HG02571 (cell line): ENCODE measurements around the gene PTPRF.

Experiments used
- ATAC-seq: cut with Tn5 transposase; IDR thresholded peaks from one replicate; pipeline ENCODE4 v1.9.1; 2021; ENCODE audit warnings: mild to moderate bottlenecking, moderate library complexity; ENCODE audit not compliant: unreplicated experiment

The PTPRF gene

DNA sequence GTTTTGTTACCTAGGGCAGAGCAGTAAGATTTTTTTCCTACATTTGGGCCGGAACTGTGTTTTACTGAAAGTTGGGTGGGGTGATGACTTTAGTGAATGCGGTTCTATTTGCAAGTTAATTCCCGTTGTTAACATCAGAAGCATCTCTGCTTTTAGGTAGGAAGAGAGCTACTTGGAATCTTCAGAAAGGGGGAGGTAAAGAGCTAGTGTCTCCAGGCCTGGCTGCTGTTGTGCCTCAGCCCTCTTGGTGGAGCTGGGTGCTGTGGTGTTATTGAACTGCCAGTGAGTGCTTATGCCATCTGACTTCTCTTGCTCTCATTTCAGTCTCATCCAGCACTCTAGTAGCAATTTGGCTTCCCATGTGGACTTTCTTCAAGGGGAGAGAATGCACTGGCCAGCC lies 122.7 kb downstream of the PTPRF start:
- ATAC-seq, result no peak

DNA sequence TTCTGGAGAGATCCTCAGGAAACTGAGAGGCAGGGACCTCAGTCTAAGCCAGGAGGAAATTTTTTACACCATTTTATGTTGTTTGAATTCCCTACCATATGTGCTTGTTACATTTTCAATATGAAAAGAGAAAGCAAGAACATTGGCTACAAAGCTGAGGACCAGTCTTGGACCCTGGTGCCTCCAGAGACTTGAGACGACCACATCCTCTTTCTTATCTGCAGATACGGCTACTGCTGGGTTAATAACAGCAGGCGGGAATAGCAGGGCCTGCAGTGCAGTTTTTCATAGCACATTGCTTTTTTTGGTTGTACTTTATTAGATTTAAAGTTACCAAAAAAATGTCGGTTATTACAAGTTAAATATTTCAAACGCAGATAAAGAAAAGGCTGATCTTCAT lies 123.2 kb downstream of the PTPRF start:
- no peak for ATAC-seq

DNA sequence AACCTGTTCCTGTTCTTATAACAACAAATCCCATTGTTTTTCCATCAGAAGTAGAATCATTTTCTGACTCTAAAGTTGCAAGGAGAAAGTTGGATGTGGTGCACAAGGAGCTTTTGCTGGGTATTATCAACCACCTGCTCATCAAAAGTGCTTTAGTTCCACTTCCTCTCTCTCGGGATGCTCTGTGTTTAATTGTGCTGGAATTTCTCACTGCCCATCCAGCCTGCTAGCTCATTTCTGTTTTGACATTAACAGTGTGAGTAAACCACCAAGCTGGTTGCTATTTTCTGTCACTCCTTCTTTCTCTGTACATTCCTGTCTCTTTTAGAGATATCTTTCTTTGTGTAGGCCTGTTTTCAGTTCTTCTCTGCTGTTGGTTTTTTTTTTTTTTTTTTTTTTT lies 125.3 kb downstream of the PTPRF start:
- ATAC-seq, result no peak

DNA sequence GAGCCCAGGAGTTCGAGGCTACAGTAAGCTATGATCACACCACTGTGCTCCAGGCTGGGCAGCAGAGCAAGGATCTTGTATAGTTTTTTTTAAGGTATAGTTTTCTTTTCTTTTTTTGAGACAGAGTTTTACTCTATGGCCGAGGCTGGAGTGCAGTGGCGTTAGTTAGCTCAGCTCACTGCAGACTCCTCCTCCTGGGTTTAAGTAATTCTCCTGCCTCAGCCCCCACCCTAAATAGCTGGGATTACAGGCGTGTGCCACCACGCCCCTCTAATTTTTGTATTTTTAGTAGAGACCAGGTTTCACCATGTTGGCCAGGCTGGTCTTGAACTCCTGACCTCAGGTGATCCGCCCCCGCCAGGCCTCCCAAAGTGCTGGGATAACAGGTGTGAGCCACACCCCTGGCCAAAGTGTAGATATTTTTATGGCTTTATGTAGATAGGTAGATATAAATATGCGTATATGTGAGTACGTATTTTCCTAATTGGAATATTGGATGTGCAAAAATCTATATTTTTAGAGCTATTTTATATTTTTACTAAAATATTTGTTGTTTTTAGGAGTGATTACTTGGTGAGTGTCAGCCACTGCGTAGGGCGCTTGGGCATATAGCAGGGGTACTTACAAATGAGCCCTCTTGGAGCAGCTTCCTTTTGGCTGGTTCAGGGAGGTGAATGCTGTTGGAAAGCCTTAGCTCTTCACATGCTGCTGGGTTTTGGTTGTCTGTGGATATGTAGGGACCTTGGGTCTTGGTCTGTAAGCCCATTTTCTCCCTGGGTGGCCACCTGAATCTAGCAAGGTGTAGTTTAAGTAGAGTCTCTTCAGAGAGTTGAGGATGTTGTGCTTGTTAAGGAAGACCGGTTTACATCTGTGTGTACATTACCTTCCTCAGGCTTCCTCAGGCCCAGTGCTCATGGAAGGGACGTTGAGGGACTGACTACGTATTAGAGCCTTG lies 128.8 kb downstream of the PTPRF start:
- no peak for ATAC-seq

DNA sequence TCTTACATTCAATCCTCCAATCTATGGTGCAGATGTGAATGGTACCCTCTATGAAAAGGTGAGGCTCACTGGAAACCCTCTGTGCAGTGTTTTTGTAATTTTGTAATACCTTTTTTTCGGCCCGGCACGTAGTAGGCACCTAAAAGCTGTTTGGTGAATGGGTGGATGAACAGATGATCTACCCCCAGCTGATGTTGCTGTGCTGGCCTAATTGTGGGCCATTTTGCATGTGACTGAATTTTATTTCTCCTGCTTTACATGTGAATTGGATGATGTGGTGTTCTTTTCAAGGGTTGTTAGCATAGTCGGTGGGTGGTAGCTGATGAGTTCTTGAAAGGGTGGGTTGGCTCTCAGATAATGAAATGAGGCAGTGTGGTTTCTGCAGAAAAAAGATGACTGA lies 129.7 kb downstream of the PTPRF start:
- no peak for ATAC-seq

DNA sequence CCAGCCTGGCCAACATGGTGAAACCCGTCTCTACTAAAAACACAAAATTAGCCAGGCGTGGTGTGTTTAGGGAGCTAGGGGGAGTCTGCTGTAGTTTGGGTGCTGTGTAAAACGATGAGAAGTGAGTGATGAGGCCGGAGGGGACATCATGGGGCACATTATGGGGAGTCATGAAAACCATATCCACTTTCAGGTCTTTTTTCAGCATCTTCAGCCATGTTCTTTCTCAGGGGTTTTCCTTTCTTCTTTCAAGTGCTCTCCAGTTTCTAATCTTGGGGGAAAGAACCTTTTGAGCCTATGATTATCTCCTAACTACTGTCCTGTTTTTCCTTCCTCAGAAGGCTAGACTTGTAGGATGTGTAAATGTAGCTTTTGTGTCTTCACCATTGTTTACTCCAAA lies 133.7 kb downstream of the PTPRF start:
- no peak for ATAC-seq

DNA sequence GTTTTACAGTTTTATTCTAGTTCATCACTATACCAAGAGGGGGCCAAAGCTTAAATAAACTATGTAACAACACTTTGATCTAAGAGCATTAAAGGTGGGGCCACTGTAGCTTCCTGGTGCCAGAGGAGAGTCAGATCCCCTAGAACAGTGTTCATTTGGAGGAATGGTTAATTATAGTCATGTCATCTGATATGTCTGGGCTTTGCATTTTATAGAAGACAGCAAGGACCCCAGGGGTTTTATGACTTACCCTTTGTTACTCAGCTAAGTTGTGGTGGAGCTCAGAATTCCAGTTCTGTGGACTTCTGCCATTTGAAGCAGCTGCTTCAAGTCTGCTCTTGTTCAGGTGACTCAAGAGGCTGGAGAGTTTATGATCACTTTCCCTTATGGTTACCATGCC lies 135.9 kb downstream of the PTPRF start:
- ATAC-seq, result no peak

DNA sequence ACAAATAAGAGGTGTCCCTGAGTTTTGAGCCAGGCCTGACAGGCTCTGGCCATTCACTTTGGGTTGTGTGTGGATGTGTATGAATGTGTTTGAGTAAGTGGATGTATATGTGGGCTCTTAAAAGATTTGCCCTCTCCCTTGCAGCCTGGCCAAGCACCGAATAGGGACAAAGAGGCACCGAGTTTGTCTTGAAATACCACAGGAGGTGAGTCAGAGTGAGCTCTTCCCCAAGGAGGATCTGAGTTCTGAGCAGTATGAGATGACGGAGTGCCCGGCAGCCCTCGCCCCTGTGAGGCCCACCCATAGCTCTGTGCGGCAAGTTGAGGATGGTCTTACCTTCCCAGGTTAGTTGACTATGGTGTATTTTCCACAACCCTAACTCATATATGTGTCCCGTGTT lies 138.3 kb downstream of the PTPRF start:
- ATAC-seq, result no peak

DNA sequence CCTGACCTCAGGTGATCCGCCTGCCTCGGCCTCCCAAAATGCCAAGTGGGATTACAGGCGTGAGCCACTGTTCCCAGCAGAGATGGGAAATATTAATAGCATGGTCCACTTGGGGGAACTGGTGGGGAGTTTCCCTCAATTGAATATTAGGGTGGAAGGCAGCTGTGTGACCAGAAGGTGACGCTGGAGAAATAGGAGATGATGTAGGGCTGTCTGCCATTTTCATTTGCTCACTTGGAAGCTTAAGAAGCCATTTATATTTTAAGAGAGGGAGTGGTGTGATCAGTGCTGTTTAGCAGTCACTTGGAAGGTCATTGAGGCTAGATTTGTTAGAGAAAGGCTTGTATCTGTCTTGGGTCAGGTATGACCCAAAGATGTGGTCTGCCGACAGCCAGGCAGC lies 139.2 kb downstream of the PTPRF start:
- no peak for ATAC-seq

DNA sequence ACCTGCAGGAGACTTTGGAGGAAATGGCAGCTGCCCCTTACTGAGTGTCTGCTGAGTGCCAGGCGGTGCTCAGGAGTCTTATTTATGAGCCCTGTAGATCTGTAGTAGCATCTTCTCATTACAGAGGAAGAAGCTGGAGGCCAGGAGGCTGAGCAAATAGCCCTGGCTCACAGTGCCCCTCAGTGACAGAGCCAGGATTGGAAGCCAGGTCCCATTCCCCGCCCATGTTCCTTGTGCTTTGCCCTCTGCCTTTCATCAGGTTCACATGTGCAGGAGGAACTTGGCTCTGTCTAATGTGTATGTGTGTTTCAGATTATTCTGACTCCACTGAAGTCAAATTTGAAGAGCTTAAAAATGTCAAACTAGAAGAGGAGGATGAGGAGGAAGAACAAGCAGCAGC lies 140.5 kb downstream of the PTPRF start:
- ATAC-seq, result no peak

DNA sequence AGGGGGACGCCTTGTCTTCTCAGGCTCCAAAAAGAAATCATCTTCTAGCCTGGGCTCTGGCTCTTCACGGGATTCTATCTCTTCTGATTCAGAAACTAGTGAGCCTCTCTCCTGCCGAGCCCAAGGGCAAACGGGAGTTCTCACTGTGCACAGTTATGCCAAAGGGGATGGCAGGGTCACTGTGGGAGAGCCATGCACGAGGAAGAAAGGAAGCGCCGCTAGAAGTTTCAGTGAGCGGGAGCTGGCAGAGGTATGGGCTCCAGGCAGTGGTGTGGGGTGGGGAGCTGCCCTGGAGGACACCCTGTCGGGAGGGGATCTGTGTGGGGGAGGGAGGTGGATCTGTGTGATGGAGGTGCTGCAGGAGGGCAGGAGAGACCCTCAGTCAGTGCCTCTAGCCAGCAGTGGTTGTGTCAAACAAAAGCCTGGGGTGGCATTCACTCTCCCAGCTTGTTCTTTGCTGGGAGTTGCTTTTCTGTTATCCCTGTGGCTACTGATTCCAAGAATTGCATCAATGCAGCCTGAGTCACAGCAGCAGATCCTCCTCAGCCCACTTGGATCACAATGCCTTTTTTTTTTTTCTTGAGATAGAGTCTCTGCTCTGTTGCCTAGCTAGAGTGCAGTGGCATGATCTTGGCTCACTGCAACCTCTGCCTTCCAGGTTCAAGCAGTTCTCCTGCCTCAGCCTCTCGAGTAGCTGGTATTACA lies 141.1 kb downstream of the PTPRF start:
- no peak for ATAC-seq

DNA sequence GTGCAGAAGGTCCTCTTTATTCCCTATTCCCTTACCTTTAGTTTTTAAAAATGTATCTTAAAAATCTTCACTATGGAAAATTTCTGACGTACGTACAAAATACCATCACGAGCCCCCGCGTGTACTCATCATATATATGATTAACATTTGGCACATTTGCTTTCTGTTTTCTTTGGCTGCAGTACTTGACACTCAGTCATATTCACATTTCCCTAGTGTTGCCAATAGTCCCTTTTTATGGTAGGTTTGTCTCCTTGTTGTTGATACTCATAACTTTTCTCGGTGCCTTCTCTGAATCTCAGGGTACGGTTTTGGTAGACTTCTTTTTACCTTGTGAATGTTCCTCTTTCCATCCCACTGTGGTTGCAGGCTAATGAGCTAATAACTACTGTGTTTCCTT lies 142.6 kb downstream of the PTPRF start:
- ATAC-seq, result no peak
